Measurements from ENCODE around the gene ZNF605. TPM values are rescaled to one million over a fixed set of nuclear protein-coding genes. Genes with fewer than 3 reads are reported as not detected.
A peak's percentile ranks its signal among the peaks of the same experiment; 100 is the strongest.

ZNF605 gene
- total and polyA plus RNA-seq, 2 of the 8 experiments (the other 6 are each of a cell fraction or from before 2014, with no cell fraction given): 3.6 to 20.3 TPM

- TF ChIP-seq ATF2 (IDR thresholded peaks at IDR 0.05; ENCODE audit: low read length) (no peak), JUN (IDR thresholded peaks at IDR 0.05; ENCODE audit: low read depth, low read length) (no peak), GABPA (IDR thresholded peaks at IDR 0.05; ENCODE audit: borderline replicate concordance, insufficient read depth, low read length) (peak; percentile 97), NANOG (IDR thresholded peaks at IDR 0.05; ENCODE audit: insufficient read depth, low read depth, low read length, poor library complexity, severe bottlenecking) (no peak), SIX5 (IDR thresholded peaks at IDR 0.05; ENCODE audit: low read depth, low read length) (peak; percentile 92), MAX (IDR thresholded peaks at IDR 0.05) (peak; percentile 98)
These were observed 30.1 kb upstream of the ZNF605 start, which contains the start of gene ZNF26 (continued) for GRCh38 chr12:132986001-132986884.
